GM10847 (cell line): Measurements from ENCODE around the gene NOX3.

Source experiments
- POLR2A ChIP-seq: IDR thresholded peaks from 2 replicates; pipeline ENCODE4 v1.6.1; 2011; ENCODE audit not compliant: insufficient read length; ENCODE audit errors: extremely low read depth

NOX3 gene

GRCh38 chr6:155373276-155373675, 82.4 kb downstream of the NOX3 start:
- no peak for TF ChIP-seq POLR2A

DNA sequence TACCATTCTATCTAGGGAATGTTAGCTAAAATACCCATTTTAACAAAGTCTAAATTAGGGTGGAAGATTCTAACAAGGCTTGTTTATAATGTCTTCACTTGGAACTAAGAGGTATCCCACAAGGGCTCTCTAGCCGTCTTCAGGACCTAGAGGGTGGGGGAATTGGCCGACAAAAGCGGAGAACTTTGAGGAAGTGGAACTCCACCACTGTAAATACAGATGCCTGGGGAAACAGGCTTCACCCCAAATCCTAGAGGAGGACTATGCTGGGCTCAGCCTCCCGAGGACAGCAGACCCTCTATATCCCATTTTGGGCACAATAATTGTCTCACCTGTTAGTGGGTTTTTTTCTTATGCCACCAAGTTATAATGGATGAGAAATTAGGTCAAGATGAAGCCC, 83.4 kb downstream of the NOX3 start:
- TF ChIP-seq POLR2A = no peak

DNA sequence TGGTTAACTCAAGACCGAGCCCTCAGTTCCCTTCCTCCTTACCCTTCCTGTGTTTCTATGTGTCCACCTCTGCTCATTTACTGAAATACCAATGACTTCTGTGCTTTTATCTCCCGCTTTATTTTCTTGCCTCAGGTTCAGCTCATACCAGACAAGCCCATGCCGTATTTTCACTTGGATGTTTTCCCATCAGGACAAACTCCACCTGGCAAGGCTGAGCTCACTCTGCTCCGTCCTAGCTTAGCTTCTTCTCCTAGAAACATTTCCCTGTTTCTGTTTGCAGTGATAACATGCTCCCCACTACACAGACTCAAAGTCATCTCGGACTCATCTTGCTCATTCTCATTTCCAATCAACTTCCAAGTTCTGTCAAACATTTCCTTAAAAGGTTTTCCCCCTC, 84.4 kb downstream of the NOX3 start:
- no peak for TF ChIP-seq POLR2A

- TF ChIP-seq POLR2A = no peak
Observed at GRCh38 chr6:155366325-155366724, 89.3 kb downstream of the NOX3 start.

DNA sequence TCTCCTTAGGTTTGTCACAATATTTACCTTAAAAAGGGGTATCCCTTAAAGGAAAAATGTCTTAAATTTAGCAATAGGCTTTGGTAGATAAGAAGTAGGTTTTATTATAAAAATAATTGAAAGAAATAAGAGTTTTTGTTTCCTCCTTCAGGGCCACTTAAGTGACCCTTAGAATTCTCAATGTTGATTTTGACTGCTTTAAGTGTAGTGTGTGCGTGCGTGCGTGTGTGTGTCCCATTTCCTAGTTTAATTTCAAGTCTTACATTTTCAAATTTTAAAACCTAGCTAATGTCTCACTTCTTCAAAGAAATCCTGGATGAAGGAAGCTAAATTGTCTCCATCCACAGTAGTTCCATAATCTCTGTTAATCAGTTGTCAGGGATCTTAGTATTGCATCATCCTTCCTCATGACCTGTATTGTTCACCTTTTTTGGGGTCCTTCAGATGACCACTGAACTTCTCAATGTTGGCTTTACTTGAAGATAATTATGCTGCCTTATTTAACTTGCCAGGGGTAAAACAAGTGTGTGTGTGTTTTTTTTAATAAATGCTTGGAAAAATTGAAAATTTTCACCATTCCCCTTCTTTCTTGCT, 90.7 kb downstream of the NOX3 start:
- no peak for TF ChIP-seq POLR2A

GRCh38 chr6:155354167-155354566, 101.5 kb downstream of the NOX3 start:
- TF ChIP-seq POLR2A = no peak

GRCh38 chr6:155352811-155353210, 102.8 kb downstream of the NOX3 start:
- TF ChIP-seq POLR2A = no peak

DNA sequence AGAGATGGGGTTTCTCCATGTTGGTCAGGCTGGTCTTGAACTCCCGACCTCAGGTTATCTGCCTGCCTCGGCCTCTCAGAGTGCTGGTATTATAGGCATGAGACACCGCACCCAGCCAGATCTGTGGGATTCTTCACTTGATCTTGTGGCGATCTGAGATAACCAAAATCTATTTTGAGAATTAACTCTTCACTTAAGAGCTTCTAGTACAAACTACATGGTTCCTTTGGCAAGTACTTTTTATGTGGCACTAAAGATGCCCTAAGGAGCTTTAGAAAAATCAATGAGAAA, 103.6 kb downstream of the NOX3 start:
- no peak for TF ChIP-seq POLR2A

DNA sequence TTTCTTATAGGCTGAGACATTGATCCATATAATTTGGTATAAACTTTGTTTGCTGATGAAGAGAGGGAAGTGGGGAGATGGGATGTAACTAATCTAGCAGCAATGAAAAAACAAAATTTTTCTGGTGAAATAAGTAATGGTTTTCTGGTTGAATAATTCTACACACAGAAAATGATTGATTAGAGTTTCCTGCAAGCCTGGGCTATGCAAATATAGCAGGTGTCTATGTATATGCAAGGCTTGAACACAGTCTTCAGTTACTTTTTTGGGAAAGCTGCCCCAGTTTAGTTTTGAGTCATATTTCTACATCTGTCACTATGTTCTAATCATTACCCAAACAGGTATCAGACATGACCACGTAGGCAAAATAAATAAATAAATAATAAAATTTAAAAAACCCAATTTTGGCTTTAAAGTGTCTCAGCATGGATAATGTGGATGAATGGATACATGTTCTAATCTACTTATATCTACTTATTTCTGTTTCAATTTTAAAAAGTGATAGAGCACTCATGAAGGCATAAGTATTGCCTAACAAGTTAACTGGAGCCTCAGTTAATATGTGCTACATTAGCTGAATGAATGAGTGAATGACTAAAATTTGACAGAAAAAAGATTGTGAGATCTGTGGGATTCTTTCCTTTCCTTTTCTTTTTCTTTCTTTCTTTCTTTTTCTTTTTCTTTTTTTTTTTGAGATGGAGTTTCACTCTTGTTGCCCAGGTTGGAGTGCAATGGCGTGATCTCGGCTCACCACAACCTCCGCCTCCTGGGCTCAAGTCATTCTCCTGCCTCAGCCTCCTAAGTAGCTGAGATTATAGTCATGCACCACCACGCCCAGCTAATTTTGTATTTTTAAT, 104.1 kb downstream of the NOX3 start:
- TF ChIP-seq POLR2A = no peak

- no peak for TF ChIP-seq POLR2A
Observed at GRCh38 chr6:155349956-155350355, 105.7 kb downstream of the NOX3 start.

DNA sequence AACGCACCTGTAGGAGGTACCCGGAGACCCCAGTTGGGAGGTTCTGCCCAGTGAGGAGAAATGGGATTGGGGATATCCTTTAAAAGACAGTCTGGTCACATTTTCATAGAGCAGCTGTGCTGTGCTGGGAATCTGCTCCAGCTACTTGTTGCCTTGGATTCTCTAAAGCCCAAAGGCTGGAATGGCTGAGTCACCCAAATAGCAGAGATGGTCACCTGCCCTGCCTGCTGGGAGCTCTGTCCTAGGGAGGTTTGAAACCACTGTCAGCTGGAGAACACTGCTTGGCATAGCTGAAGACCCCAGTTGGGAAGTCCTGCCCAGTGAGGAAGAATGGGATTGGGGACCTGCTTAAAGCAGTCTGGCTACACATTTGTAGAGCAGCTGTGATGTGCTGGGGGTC, 106.5 kb downstream of the NOX3 start:
- TF ChIP-seq POLR2A = no peak

GRCh38 chr6:155347800-155348199, 107.8 kb downstream of the NOX3 start:
- no peak for TF ChIP-seq POLR2A

DNA sequence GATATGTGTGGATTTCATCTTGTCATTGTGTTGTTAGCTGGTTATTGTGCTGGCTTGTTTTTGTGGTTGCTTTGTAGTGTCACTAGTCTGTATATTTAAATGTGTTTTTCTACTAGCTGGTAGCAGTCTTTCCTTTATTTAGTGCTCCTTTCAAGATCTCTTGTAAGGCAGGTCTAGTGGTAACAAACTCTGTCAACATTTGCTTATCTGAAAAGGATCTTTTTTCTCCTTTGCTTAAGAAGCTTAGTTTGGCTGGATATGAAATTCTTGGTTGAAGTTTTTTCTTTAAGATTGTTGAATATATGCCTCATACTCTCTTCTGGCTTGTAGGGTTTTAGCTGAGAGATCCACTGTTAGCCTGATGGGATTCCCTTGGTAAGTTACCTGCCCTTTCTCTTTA, 108.7 kb downstream of the NOX3 start:
- TF ChIP-seq POLR2A = no peak
